ENCODE measurements around the gene TMEM129.

Gene TMEM129

GRCh38 chr4:1669270-1669669, 51.9 kb downstream of the TMEM129 start:
- H3K4me3 ChIP-seq (ENCODE audit: low read depth, low read length) = no peak overlapping the region
- no peak for DNase-seq (ENCODE audit: low read depth)
- no peak for TF ChIP-seq MAX (IDR thresholded peaks at IDR 0.05; ENCODE audit: low read depth, low read length)
- no peak for TF ChIP-seq MYC (IDR thresholded peaks at IDR 0.05; ENCODE audit: low read depth, low read length)
- TF ChIP-seq POLR2A (IDR thresholded peaks at IDR 0.05; ENCODE audit: extremely low read depth, insufficient read length) = no peak

DNA sequence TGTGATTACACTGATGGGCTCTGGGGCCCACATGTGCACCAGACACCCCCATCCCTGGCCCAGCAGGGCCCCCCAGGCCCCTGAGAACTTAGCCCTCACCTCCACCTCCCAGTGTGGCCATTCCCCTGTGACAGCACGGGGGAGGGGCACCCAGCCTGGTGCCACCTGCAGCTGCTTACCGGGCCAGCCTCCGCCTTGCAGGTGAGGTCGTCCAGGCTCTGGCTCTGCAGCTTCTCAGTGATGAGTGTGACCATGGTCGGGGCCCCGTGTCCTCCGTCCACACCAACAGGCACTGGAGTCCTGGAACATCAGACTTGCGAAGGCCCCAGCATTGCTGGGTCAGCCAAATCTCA, 52.7 kb downstream of the TMEM129 start:
- DNase-seq (ENCODE audit: low read depth) = no peak
- TF ChIP-seq MAX (IDR thresholded peaks at IDR 0.05; ENCODE audit: low read depth, low read length) = no peak
- TF ChIP-seq POLR2A (IDR thresholded peaks at IDR 0.05; ENCODE audit: extremely low read depth, insufficient read length) = no peak
- TF ChIP-seq CTCF (IDR thresholded peaks at IDR 0.05; ENCODE audit: low read depth, low read length) = no peak
- TF ChIP-seq MYC (IDR thresholded peaks at IDR 0.05; ENCODE audit: low read depth, low read length) = no peak
- H3K4me3 ChIP-seq (ENCODE audit: low read depth, low read length) = no peak overlapping the region

- no peak for TF ChIP-seq MYC (IDR thresholded peaks at IDR 0.05; ENCODE audit: low read depth, low read length)
- no peak for TF ChIP-seq POLR2A (IDR thresholded peaks at IDR 0.05; ENCODE audit: extremely low read depth, insufficient read length)
- no peak for TF ChIP-seq MAX (IDR thresholded peaks at IDR 0.05; ENCODE audit: low read depth, low read length)
- TF ChIP-seq CTCF (IDR thresholded peaks at IDR 0.05; ENCODE audit: low read depth, low read length) = no peak
- no peak overlapping the region for H3K4me3 ChIP-seq (ENCODE audit: low read depth, low read length)
- no peak for DNase-seq (ENCODE audit: low read depth)
These were observed 53.9 kb downstream of the TMEM129 start for GRCh38 chr4:1667273-1667672.

- TF ChIP-seq MAX (IDR thresholded peaks at IDR 0.05; ENCODE audit: low read depth, low read length) = no peak
- no peak for TF ChIP-seq MYC (IDR thresholded peaks at IDR 0.05; ENCODE audit: low read depth, low read length)
- TF ChIP-seq CTCF (IDR thresholded peaks at IDR 0.05; ENCODE audit: low read depth, low read length) = no peak
- TF ChIP-seq POLR2A (IDR thresholded peaks at IDR 0.05; ENCODE audit: extremely low read depth, insufficient read length) = no peak
- no peak overlapping the region for H3K4me3 ChIP-seq (ENCODE audit: low read depth, low read length)
- no peak for DNase-seq (ENCODE audit: low read depth)
These were observed 54.7 kb downstream of the TMEM129 start for GRCh38 chr4:1666391-1666790.

Data from NB4 (cell line).